Esophagus squamous epithelium (tissue), 4 donors: Measurements from ENCODE around the gene CTXN2.

Source experiments
- POLR2A ChIP-seq, 4 donors: fragments of 450-650 bp; IDR thresholded peaks; one replicate each; pipeline ENCODE4 v1.6.1; 2017; ENCODE audit warnings: antibody characterized with exemption in 4 of 4, mild to moderate bottlenecking in 4 of 4, moderate library complexity in 3 of 4
- TF ChIP-seq, protein P1 (sequence below), 6 experiments: fragments of 450-650 bp in 4 of 6; fragments of 200-600 bp in 2 of 6; sonication (generic) in 2 of 6; IDR thresholded peaks; one replicate each; pipeline ENCODE4 v1.5.1; 2016 to 2019; ENCODE audit warnings: antibody characterized with exemption in 6 of 6, mild to moderate bottlenecking in 4 of 6, moderate library complexity in 4 of 6

DNA sequence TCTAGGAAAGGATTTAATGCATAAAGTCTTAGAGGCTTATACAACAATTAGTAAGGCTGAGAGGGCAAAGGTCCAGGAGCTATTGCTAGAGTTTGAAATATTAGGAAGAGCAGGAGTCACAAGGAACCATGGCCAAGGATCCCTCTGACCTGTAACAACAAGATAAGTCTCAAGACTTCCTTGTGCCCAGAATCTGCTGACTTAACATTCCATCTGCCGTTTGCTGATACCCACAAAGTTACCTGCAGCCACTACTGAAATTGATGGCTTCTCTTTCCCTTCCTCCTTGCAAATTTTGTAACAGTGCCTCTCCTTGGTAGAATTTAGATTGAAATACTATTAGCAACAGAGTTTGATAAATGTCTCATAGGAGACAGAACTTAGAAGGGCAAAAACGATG, 8.7 kb upstream of the CTXN2 start:
- TF ChIP-seq, protein P1, sequence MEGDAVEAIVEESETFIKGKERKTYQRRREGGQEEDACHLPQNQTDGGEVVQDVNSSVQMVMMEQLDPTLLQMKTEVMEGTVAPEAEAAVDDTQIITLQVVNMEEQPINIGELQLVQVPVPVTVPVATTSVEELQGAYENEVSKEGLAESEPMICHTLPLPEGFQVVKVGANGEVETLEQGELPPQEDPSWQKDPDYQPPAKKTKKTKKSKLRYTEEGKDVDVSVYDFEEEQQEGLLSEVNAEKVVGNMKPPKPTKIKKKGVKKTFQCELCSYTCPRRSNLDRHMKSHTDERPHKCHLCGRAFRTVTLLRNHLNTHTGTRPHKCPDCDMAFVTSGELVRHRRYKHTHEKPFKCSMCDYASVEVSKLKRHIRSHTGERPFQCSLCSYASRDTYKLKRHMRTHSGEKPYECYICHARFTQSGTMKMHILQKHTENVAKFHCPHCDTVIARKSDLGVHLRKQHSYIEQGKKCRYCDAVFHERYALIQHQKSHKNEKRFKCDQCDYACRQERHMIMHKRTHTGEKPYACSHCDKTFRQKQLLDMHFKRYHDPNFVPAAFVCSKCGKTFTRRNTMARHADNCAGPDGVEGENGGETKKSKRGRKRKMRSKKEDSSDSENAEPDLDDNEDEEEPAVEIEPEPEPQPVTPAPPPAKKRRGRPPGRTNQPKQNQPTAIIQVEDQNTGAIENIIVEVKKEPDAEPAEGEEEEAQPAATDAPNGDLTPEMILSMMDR (IDR thresholded peaks at IDR 0.05), result no peak
- TF ChIP-seq POLR2A (IDR thresholded peaks at IDR 0.05), result no peak
